Left ventricle myocardium inferior (tissue), 1 donor: ENCODE data around the gene CCNJL. TPM values are rescaled to one million over a fixed set of nuclear protein-coding genes. Genes with fewer than 3 reads are reported as not detected.
A peak's percentile ranks its signal among the peaks of the same experiment; 100 is the strongest.

Source experiments
- DNase-seq: peaks from one replicate; pipeline ENCODE4 v3.0.0-alpha.2; 2020
- H3K27ac ChIP-seq: fragments of 200-600 bp; replicated peaks from 2 replicates; pipeline ENCODE4 v1.8.0; 2021
- H3K27me3 ChIP-seq: fragments of 200-600 bp; 2 replicates; pipeline ENCODE4 v1.8.0; 2021; ENCODE audit warnings: low read depth
- H3K36me3 ChIP-seq: fragments of 200-600 bp; 2 replicates; pipeline ENCODE4 v1.8.0; 2021
- H3K4me1 ChIP-seq: fragments of 200-600 bp; 2 replicates; pipeline ENCODE4 v1.8.0; 2021
- H3K4me3 ChIP-seq: fragments of 200-600 bp; 2 replicates; pipeline ENCODE4 v1.8.0; 2021; ENCODE audit warnings: mild to moderate bottlenecking, moderate library complexity
- H3K9me3 ChIP-seq: fragments of 200-600 bp; replicated peaks from 2 replicates; pipeline ENCODE4 v1.8.0; 2021
- intact Hi-C: fragments of 100-400 bp; cut with micrococcal nuclease; formaldehyde crosslinking; loops from one replicate; pipeline ENCODE4 v1.11.0; 2022
- total RNA-seq: library from RNA; stranded (reverse); fragmentation: NEBNext Ultra II Directional; extraction: Animal tissue kit (Norgen Biotek cat#: 25700); gene quantifications from one replicate; pipeline ENCODE4 v1.2.1, GENCODE V29; 2021
- TF ChIP-seq, protein P1 (sequence below): fragments of 200-600 bp; IDR thresholded peaks from 2 replicates; pipeline ENCODE4 v1.8.0; 2021; ENCODE audit warnings: antibody characterized with exemption, mild to moderate bottlenecking, borderline replicate concordance
- donor health status: DM: no; HTN: yes; CAD: no; lungs with severe emphysema.

Gene CCNJL
- total RNA-seq, 1 donor from 2014 or later = 6.5 TPM

DNA sequence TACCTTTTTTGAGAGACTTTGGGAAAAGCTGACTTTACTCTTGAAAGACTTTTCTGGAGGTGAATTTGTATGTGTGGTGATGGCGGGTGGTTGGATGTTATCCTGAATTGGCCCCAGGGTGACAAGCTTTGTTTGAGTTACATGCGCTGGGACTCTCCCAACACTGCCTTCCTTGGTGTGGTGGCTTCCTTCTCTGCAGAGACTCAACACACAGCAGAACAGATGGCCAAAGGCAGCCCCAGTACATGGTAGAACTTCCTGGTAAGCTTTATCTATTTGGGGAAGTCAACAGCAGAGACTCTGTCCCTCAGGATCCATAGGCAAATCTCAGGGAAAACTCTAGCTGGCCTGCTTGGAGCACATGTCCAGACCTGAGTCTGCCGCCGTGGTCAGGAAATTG lies 39.9 kb upstream of the CCNJL start:
- no peak overlapping the region for H3K4me3 ChIP-seq
- peaks cover 14% of the 10 kb centered on the region for H3K4me1 ChIP-seq
- no peak for DNase-seq
- no peak overlapping the region for H3K27ac ChIP-seq
- TF ChIP-seq, protein P1, sequence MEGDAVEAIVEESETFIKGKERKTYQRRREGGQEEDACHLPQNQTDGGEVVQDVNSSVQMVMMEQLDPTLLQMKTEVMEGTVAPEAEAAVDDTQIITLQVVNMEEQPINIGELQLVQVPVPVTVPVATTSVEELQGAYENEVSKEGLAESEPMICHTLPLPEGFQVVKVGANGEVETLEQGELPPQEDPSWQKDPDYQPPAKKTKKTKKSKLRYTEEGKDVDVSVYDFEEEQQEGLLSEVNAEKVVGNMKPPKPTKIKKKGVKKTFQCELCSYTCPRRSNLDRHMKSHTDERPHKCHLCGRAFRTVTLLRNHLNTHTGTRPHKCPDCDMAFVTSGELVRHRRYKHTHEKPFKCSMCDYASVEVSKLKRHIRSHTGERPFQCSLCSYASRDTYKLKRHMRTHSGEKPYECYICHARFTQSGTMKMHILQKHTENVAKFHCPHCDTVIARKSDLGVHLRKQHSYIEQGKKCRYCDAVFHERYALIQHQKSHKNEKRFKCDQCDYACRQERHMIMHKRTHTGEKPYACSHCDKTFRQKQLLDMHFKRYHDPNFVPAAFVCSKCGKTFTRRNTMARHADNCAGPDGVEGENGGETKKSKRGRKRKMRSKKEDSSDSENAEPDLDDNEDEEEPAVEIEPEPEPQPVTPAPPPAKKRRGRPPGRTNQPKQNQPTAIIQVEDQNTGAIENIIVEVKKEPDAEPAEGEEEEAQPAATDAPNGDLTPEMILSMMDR = no peak
- H3K36me3 ChIP-seq = no peaks in the 10 kb centered on the region
- H3K27me3 ChIP-seq = no peaks in the 10 kb centered on the region
- no peaks in the 10 kb centered on the region for H3K9me3 ChIP-seq
- intact Hi-C loops = no loop called here

- H3K27ac ChIP-seq = no peak overlapping the region
- H3K4me3 ChIP-seq = no peak overlapping the region
- TF ChIP-seq, protein P1 = no peak
- no peaks in the 10 kb centered on the region for H3K27me3 ChIP-seq
- H3K4me1 ChIP-seq = peaks cover 7% of the 10 kb centered on the region
- intact Hi-C loops = loop anchor here (5.0 to 10.0 kb wide), 2 partner anchors 153 to 325 kb away; no protein-coding TSS in a partner anchor
- no peaks in the 10 kb centered on the region for H3K9me3 ChIP-seq
- no peak for DNase-seq
- no peaks in the 10 kb centered on the region for H3K36me3 ChIP-seq
Observed at GRCh38 chr5:160349935-160350303, 37.6 kb upstream of the CCNJL start.

- Histone ChIP-seq H3K9me3 (no peaks in the 10 kb centered on the region), H3K4me3 (no peak overlapping the region), H3K36me3 (no peaks in the 10 kb centered on the region), H3K27ac (no peak overlapping the region), H3K4me1 (peaks cover 8% of the 10 kb centered on the region), H3K27me3 (no peaks in the 10 kb centered on the region)
- no peak for DNase-seq
- intact Hi-C loops = loop anchor here (5.0 to 10.0 kb wide), 2 partner anchors 152 to 325 kb away; no protein-coding TSS in a partner anchor
- TF ChIP-seq, protein P1 = no peak
Observed at GRCh38 chr5:160349249-160349934, 37.0 kb upstream of the CCNJL start.

- Histone ChIP-seq H3K36me3 (no peaks in the 10 kb centered on the region), H3K27me3 (no peaks in the 10 kb centered on the region), H3K9me3 (no peaks in the 10 kb centered on the region), H3K27ac (no peak overlapping the region), H3K4me3 (no peak overlapping the region), H3K4me1 (peaks cover 8% of the 10 kb centered on the region)
- TF ChIP-seq, protein P1 = no peak
- no peak for DNase-seq
- intact Hi-C loops = loop anchor here (5.0 to 10.0 kb wide), 2 partner anchors 151 to 323 kb away; no protein-coding TSS in a partner anchor
Observed at GRCh38 chr5:160348080-160348479, 35.7 kb upstream of the CCNJL start.

DNA sequence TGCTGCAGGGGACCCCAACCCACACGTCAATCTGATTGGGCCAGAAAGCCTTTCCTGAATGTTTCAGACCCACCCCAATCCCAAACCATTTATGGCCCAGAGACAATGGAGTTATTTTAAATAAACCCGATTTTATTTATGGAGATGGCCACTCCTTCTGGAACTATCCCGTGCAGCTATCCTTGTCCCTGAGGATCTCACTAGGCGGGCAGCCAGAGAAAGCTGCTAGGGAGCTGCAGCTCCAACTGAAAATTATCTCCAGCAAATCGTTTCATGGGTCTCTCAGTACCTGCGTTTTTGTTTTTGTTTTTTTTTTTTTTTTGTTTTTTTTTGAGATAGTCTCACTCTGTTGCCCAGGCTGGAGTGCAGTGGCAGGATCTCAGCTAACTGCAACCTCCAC lies 35.1 kb upstream of the CCNJL start:
- intact Hi-C loops = loop anchor here (5.0 to 10.0 kb wide), 2 partner anchors 150 to 323 kb away; no protein-coding TSS in a partner anchor
- DNase-seq = peak; percentile 43
- Histone ChIP-seq H3K27ac (no peak overlapping the region), H3K9me3 (no peaks in the 10 kb centered on the region), H3K36me3 (no peaks in the 10 kb centered on the region), H3K4me3 (no peak overlapping the region), H3K27me3 (no peaks in the 10 kb centered on the region), H3K4me1 (peaks cover 12% of the 10 kb centered on the region)
- TF ChIP-seq, protein P1 = no peak
